ENCODE data around the gene DHCR24.

The DHCR24 gene

GRCh38 chr1:54864460-54865208 is 22.4 kb downstream of the DHCR24 start:
- no peak for DNase-seq

GRCh38 chr1:54863267-54863665 is 23.7 kb downstream of the DHCR24 start:
- no peak for DNase-seq

GRCh38 chr1:54861070-54861761 is 25.8 kb downstream of the DHCR24 start:
- no peak for DNase-seq

GRCh38 chr1:54859700-54860391 is 27.1 kb downstream of the DHCR24 start:
- no peak for DNase-seq

- DNase-seq = no peak
Observed at GRCh38 chr1:54857746-54858561, 29.0 kb downstream of the DHCR24 start.

- DNase-seq = no peak
Observed at GRCh38 chr1:54857141-54857540, 29.9 kb downstream of the DHCR24 start.

GRCh38 chr1:54854381-54855020 is 32.5 kb downstream of the DHCR24 start:
- DNase-seq = no peak

GRCh38 chr1:54853793-54854370 is 33.1 kb downstream of the DHCR24 start:
- no peak for DNase-seq

- DNase-seq = no peak
Observed at GRCh38 chr1:54853096-54853792, 33.8 kb downstream of the DHCR24 start.

GRCh38 chr1:54851936-54852524 is 35.0 kb downstream of the DHCR24 start:
- no peak for DNase-seq

- DNase-seq = no peak
Observed at GRCh38 chr1:54851406-54851805, 35.6 kb downstream of the DHCR24 start.

GRCh38 chr1:54850737-54851136 is 36.3 kb downstream of the DHCR24 start:
- no peak for DNase-seq

- no peak for DNase-seq
Observed at GRCh38 chr1:54850069-54850730, 36.8 kb downstream of the DHCR24 start.

- no peak for DNase-seq
Observed at GRCh38 chr1:54849219-54850068, 37.6 kb downstream of the DHCR24 start.

GRCh38 chr1:54848134-54848948 is 38.7 kb downstream of the DHCR24 start:
- no peak for DNase-seq

- no peak for DNase-seq
Observed at GRCh38 chr1:54846716-54847284, 40.2 kb downstream of the DHCR24 start.

- DNase-seq = no peak
Observed at GRCh38 chr1:54846301-54846700, 40.7 kb downstream of the DHCR24 start.

GRCh38 chr1:54845772-54846171 is 41.2 kb downstream of the DHCR24 start:
- no peak for DNase-seq

All from COR-L47 (cell line).